Pulmonary artery endothelial cell (primary cell): ENCODE measurements around the gene EMP2. TPM values are rescaled to one million over a fixed set of nuclear protein-coding genes. Genes with fewer than 3 reads are reported as not detected.

Experiments used
- DNase-seq: peaks from one replicate; pipeline ENCODE4 v3.0.0-alpha.2; 2011; ENCODE audit warnings: low read depth, low spot score
- total RNA-seq: library from RNA; depleted of rRNA; stranded (reverse); fragments of >200 nt; gene quantifications from 2 replicates; pipeline ENCODE4 v1.2.3, GENCODE V29; 2014

The EMP2 gene
- total RNA-seq, 1 donor from 2014 or later: 19.8 TPM

DNA sequence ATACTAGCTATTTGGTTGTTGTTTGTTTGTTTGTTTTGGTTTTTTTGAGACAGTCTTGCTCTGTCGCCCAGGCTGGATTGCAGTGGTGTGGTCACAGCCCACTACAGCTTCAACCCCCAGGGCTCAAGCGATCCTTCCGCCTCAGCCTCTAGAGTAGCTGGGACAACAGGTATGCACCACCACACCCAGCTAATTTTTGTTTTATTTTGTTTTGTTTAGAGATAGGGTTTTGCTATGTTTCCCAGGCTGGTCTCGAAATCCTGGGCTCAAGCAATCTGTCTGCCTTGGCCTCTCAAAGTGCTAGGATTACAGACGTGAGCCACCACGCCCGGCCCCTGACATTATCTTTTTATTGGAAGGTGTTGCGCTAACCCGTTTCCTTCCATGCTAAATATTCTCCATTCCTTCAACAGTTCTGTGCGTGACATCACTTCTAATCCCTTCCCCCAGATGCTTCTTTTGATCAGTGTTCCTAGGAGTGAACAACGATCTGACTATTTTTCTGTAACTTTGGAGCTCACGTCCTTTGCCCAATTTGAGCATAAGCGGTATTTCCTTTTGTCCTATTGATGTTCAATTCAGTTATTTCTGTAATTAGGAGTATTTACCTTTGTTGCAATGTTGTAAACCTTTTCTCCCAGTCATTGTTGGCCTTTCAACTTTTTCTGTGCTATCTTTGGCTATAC, 30.2 kb upstream of the EMP2 start:
- no peak for DNase-seq

- no peak for DNase-seq
These were observed 29.0 kb upstream of the EMP2 start for GRCh38 chr16:10609402-10609774.

- DNase-seq: no peak
These were observed 28.4 kb upstream of the EMP2 start for GRCh38 chr16:10608687-10609401.

- DNase-seq: no peak
These were observed 26.8 kb upstream of the EMP2 start for GRCh38 chr16:10607157-10607556.

- no peak for DNase-seq
These were observed 26.2 kb upstream of the EMP2 start for GRCh38 chr16:10606607-10607006.

GRCh38 chr16:10605636-10606035, 25.2 kb upstream of the EMP2 start:
- DNase-seq: no peak

- DNase-seq: no peak
These were observed 21.3 kb upstream of the EMP2 start for GRCh38 chr16:10601444-10602408.

- no peak for DNase-seq
These were observed 20.5 kb upstream of the EMP2 start for GRCh38 chr16:10600782-10601443.

- DNase-seq: no peak
These were observed 19.2 kb upstream of the EMP2 start for GRCh38 chr16:10599626-10600025.

GRCh38 chr16:10598157-10598556, 17.8 kb upstream of the EMP2 start:
- no peak for DNase-seq

DNA sequence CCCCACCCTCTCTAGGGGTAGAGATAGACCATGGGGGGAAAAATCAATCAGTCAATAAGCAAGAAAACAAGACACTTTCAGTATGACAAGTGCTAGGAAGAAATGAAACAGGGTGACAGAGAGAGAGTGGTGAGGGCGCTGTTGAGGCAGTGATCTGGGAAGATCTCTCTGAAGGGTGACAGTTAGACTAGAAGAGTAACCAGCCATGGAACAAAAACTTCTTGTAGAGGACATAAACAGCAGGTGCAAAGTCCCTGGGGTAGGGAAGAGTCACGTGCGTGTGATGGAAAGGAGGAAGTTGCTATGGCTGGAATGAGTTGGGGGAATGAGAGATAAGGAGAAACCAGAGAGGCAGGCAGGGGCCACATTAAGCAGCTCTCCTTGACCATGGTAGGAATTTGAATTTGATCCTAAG, 16.8 kb upstream of the EMP2 start:
- DNase-seq: no peak

DNA sequence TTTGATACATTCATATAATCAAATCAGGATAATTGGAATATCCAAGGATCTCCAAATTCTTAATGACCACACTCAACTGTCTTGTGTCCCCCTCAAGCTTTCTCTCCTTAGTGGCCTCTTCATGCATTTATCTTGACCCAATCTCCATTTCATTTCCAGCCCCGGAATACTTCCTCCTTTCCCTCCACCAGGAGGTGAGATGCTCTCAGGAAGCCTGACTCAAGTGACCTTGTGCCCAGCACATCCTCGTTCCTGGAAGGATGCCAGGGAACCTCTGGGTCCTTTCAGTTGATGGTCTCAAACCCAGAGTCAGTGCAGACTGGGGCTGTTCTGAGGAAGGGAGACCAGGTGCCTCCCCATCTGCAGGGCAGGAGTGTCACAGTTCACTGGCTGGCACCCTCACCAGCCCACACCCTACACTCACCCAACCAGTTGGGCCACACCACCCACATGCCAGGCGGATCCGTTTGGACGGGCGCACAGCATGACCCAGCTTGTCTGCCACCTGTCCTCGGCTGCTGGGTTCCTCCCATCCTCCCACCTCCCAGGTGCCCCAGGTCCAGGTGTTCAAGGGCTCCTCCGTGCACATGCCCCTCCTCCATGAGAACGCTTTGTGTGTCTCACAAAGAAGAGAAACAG, 14.0 kb upstream of the EMP2 start:
- no peak for DNase-seq

DNA sequence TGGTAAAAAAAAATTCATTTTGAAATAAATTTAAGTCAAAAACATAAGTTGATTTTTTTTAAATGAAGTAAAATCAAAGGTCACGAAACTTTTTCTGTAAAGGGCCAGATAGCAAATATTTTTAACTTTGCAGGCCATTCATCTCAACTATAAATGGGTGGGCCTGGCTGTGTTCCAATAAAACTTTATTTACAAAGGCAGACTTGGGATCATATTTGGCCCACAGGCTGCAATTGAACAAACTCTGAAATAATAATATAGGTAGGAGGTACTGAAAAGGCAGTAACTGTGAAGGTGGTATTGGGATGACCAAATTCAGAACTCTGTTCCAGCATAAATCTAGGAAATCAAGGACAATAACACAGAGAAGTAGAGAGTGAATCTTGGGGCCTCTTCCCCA, 12.2 kb upstream of the EMP2 start:
- DNase-seq: no peak

GRCh38 chr16:10590342-10590741, 9.9 kb upstream of the EMP2 start:
- DNase-seq: no peak

- no peak for DNase-seq
These were observed 8.7 kb upstream of the EMP2 start for GRCh38 chr16:10589109-10589508.

- DNase-seq: no peak
These were observed 7.2 kb upstream of the EMP2 start for GRCh38 chr16:10587622-10588021.

DNA sequence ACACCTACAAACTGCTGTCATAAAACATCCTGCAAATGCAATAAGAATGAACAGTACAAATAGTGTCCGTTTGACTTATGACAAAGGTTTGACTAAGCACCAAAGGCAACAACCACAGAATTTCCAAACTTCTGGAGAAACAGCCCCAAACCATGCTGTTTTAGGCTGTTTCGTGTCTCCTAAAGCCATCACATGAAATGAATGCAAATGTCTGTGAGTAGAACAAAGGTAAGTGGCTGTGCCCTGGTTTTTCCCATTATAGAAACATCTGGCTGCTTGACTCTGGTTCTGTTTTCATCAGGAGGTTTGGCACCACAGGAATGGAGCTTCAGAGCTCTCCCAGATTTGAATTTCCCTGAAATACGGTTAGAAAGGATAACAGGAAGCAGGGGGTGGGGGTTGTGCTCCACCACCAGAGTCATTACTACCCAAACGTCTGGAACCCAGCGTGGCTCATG, 4.6 kb upstream of the EMP2 start:
- DNase-seq: no peak

DNA sequence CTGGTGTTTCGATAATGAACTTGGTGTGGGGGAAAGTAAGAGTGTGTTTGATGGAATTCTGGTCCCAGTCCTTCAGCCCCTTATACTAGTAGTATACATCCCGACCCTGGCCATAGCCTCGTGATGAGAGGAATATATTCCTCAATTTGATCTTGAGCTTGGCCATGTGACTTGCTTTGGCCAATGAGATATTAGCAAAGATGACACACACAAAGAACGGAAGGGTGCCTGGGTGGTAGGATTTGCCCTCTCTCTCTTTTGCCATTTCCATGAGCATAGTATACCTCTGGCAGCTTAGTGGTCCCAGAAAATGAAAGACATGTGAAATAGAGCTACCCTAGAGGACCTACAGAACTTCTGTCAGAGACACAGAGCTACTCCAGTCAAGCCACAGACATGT, 2.9 kb upstream of the EMP2 start:
- DNase-seq: no peak

DNA sequence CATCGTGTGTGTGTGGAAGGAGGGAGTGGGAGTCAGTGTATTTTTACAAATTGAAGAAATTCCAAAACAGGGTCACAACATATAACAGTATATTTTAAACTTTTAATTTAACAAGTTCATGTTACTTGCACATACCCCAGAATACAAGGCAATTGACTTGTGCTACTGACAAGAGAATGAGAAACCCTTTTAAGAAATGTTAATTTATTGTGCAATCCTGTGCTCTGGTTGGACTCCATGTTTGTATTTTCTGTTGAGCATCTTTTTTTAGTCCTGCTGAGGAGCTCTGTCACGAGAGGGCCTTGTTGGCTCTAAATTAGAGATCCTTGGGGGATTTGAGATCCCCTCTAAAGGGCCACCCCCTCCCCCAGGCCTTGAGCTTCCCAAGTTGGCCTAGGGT, 1.1 kb upstream of the EMP2 start:
- no peak for DNase-seq

GRCh38 chr16:10580883-10581247, 467 bp upstream of the EMP2 start:
- DNase-seq: no peak

GRCh38 chr16:10579575-10579964, 828 bp downstream of the EMP2 start:
- DNase-seq: no peak
